Limb (tissue), 2 donors: ENCODE results near the gene MTHFD1L.
"Not testable (repeated sequence)": the region's sequence is repeated elsewhere in the genome, so short reads cannot be mapped to it uniquely, and the experiment has no call there.

ENCODE experiments used
- DNase-seq, 2 donors: peaks; one replicate each; pipeline ENCODE4 v3.0.0-alpha.2; 2016; ENCODE audit errors: extremely low spot score in 2 of 2

Gene MTHFD1L

DNA sequence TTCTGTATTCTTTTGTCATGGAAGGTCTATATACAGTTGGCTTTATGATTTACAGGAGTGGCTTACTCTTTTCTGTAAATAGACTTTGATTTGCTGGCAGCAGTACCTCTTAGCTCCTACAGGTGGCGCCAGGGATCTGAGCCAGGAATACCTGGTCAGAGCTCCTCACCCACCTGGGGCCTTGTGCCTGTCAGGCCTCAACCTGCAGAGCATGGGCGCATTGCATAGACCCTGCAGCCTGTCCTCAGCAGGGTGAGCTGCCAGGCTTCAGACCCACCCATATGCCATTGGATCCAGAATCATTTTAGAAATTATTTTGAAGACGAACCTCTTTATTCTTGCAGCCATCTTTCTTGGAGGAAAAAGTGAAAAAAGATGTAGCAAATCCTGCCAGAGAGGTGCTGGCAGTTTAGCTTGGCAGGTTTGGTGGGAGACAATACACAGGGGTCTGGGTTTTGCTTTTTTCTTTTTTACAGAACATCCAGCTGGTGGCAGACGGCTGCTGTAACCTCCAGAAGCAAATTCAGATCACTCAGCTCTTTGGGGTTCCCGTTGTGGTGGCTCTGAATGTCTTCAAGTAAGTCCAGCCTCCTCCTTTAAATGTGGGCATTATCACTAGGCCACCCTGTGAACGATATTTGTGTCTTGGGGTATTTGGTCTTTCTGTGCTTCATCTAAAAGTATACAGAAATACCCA lies 149.1 kb downstream of the MTHFD1L start:
- peak in 1 of 2 donors; percentile 76 for DNase-seq

DNA sequence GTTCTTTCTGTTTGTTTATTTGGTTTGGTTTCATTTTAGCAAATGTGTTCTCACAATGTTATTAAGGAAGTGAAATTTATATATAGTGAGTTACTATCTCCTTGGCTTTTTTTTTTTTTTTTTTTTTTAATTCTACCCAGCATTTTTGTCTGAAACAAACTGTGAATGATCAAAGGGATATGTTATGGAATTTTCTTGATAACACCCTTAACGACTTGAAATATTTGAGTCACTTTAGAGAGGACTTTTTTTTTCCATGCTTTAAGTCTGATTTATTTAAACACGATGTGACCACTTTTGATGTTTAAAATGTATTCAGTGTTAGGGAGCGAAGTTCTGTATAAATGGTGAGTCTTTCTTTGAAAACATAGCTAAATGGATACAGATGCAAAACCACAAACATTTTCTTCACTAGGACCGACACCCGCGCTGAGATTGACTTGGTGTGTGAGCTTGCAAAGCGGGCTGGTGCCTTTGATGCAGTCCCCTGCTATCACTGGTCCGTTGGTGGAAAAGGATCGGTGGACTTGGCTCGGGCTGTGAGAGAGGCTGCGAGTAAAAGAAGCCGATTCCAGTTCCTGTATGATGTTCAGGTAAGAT lies 149.7 kb downstream of the MTHFD1L start:
- DNase-seq: no peak

DNA sequence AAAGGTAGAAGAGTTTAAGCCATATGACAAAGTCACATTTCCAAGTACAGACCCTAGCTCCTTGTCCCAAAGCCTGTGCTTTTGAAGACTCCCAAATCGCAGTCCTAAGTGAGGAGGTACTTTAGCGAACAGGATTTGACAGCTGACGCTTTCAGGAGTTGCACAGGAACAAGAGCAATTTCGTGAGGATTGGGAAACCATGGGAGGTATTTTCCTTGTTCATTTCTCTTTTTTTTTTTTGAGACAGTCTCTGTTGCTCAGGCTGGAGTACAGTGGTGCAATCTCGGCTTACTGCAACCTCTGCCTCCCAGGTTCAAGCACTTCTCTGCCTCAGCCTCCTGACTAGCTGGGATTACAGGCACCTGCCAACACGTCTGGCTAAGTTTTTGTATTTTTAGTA lies 150.6 kb downstream of the MTHFD1L start:
- DNase-seq: no peak

DNA sequence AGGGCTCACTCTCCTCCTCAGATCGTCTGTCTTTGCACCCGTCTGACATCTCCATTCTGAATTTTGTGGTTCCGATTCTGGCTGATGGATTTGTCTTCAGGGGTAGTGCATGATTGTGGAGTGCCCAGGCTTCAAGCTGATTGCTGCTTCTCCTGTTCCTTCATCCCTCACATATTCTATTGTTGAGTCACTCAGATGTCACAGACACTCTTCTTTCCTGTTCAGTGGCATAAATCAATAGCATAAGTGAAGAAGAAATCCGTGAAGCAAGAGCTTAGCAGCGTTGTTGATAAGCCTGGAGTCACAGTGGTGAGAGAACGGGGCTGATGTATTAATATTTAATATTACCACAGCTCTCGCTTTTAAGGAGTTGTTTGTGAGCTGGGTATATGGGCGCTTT lies 152.5 kb downstream of the MTHFD1L start:
- DNase-seq: no peak

DNA sequence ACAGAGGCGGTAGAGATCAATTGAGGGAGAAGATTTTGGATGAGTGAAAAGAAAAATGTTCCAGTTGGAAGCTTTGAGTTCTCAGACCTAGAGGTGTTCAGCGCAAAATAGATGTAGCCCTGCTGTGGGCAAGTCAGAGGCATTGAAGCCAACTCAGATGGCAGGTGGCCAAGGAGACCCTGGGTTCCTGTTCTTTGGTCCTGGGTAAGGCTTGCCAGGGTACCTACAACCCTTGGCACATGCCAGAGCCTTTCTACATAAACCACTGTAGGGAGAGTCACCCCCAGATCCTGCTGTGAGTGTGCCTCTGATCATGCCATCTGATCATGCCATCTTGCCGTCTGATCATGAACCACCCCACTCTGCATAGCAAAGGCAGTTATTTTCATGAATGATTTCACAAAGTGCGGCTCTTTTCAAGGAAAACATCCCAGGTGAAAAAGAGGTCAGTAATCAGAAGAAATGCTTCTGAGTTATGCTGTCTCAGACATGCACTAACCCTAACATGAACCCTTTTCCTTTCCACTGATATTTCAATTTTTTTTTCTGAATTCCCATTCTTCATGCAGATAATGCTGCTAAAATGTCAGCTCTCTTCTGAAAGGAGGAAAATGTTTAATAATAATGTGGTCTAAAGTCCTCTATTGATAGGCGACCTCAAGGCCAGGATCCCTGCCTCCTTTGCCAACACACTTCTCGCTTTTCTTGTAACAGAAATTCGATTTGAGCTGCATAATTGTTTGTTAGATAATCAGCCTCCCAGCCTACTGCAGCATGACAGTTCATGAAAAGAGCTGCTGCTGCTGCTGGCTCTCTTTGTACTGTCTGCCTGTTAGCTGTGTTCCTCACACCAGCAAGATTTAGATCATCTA lies 153.6 kb downstream of the MTHFD1L start:
- DNase-seq: no peak

DNA sequence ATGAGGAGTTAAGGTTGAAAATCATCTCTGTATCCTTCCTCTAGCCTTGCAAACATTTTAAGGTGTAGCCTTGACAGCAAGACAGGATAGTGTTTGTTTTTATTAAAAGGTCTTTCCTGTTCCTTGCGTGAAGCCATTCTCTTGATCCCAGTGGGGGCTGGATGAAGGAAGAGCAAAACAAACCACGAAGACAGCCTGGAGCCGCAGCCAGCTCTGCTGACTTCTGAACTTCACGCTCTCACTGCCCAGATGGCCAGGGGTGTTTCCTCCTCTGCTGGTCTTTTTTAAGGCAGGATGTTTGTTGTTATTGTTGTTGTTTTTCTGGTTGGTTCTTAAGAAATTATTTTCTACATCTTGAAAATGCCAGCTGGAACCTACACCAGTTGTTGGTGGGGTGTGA lies 156.4 kb downstream of the MTHFD1L start:
- no peak for DNase-seq

DNA sequence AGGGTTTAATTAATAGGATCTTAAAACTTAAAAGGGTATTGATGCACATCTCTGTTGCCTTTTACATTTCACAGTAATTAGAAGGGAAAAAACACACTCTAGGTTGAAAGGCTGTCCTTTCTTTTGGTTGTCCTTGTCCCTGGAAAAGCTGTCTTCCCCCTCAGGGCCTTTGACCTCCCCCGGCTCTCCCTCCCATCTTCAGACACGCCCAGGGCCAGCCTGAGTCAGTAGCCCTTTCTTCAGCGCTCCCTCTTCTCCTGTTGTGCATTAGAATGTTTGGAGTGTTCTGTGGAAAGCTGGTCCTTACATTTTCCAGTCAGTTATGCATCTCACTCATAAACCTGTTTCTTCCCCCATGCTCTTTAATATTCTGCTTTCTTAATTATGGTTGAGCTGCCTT lies 157.0 kb downstream of the MTHFD1L start:
- DNase-seq: no peak

DNA sequence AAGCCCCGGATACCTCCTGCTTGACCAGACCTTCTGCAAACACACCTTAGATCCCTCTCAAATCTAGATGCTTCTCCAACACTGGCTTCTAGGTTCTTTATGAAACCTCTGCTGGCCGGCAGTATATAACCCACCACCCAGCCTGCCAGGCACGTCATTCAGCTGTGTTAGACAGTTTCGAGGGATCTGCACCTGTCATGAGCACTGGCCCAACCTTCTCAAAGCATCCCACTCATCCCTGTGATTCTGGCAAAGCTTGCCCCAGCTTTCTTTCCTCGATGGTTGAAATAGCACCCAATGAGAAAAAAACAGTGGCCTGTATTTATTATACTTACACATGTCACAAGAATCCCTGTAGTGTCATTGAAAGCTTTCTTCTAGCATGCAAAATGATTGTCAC lies 157.8 kb downstream of the MTHFD1L start:
- DNase-seq: no peak

DNA sequence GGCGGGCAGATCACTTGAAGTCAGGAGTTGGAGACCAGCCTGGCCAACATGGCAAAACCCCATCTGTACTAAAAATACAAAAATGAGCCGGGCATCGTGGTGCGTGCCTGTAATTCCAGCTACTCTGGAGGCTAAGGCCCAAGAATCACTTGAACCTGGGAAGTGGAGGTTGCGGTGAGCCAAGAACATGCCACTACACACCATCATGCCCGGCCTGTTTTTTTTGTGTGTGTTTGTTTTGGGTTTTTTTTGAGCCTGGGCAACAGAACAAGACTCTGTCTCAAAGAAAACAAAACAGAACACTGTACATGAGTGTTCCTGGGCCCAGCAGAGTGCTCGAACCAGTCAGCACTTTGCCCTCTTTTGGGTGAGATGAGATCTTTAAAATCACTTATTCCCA lies 159.1 kb downstream of the MTHFD1L start:
- DNase-seq: no peak

DNA sequence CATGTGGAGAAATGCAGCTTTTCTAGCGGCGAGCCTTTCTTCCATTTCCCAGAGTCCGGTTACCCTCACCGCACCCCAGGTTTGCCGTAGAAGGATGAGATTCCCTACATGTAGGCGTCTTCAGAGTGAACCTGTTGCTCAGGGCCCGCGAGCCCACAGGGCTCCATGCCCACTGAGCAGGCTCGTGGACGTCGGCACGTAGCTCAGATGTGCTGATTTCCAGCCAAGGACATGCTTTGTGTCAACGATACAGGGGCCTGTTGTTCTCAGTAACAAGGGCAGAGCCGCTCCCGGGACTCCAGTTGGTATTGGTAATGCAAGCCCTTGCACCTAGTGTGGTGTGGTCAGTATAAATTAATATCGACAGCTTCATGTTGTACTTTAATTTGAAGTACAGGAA lies 159.6 kb downstream of the MTHFD1L start:
- DNase-seq: no peak

DNA sequence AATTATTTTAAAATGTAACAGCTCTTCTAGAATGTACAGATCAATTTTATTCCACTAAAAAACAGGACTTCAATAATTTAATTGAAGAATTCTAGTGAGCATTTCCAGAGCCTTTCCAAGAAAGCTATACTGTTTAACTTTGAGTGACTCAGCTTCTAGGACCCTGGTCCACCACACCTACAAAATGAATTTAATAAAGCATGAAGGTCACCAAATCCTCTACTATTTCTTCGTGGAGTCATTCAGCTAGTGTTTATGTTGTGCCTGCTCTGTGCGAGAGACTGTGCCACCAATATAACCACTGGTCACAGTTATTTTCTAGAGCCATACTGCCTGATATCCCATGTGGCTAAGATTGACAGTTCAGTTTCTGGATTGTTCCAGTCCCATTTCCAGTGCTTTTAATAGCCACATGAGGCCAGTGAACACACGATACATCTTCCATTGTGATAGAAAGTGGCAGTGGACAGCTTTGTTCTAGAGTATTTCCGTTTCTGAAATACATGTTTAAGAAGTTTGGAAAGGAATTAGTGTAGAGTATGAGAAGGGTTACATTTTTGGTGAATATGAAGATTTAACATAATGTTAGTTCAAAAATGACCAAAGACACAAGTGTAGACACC lies 160.7 kb downstream of the MTHFD1L start:
- no peak for DNase-seq

DNA sequence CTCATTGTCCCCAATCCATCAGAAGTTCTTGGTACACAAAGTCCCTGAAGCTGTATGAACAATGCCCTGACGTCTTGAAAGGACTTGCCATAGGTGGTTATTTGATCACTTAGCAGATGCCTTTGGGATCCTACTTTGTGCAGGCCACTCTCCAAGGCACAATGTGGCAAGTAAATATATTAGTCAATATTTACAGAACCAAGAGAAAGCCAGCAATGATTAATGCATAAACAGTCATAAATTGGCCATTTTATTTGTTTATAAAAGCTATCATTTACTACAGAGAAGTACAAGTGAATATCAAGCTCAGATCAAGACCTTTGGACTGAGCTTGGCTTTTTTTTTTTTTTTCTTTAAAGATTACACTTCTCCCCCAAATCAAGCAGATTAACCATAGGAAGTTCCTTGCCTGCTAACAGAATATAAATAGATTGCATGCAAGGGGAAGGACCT lies 161.8 kb downstream of the MTHFD1L start:
- no peak for DNase-seq

DNA sequence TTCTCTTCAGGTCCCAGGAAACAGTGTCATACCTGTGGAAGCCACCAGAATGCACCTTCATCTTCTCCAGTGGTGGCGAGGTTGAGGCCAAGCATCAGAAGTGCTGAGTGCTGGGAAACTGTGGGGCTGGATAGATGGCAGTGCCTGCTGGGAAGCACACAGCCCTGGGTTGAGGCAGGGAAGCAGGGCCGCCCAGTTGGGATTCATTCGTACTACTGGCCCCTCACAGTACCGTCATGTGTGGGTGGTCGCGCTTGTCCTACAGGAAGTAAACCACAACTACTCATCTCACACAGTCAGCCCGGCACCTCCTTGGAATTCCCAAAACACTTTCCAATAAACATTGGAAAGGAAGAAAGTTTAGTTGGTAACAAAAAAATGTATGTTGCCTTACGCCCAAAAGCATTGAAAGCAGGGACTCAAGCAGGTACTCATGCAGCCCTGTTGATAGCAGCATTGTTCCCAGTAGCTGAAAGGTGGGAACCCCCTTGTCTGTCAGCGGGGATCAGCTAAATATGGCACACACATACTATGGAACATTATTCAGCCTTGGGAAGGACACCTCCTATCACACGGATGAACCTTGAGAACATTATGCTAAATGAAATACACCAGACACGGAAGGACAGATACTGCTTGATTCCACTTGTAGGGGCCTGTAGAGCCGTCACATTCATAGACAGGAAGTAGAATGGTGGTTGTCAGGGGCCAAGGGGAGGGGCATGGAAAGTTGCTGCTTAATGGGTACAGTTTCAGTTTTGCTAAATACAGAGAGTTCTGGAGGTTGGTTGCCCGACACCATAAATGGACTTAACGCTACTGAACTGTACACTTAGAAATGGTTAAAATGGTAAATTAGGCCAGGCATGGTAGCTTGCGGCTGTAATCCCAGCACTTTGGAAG lies 162.7 kb downstream of the MTHFD1L start:
- no peak for DNase-seq

DNA sequence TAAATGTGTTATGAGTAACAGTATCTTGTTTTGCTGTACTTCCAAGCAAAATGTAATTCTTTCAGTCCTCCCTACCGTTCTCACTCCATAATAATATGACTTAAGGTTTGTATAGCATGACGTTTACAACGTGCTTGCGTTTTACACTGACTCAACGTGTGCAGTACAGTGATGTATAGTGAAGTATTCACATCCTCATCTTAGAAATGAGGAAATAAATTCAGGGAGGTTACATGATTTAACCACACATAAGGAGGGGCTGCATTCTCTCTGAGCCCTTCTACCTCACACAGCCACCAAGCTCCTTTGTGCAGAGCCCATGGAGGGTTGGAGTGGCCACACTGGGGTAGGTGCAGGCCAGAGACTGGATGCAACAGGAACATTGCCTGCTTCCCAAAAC lies 164.5 kb downstream of the MTHFD1L start:
- no peak for DNase-seq

DNA sequence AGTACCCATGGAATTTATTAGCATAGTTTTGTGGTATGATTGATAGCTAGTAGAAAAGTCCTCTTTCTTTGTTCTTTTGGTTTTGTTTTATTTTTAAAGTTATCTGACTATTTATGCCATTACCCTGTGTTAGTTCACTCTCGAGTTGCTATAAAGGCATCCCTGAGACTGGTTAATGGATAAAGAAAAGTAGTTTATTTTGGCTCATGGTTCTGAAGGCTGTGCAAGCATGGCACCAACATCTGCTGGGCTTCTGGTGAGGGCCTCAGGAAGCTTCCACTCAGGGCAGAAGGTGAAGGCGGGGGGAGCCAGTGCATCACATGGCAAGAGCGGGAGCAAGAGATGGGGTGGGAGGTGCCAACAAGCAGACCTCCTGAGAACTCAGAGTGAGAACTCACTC lies 166.5 kb downstream of the MTHFD1L start:
- no peak for DNase-seq

DNA sequence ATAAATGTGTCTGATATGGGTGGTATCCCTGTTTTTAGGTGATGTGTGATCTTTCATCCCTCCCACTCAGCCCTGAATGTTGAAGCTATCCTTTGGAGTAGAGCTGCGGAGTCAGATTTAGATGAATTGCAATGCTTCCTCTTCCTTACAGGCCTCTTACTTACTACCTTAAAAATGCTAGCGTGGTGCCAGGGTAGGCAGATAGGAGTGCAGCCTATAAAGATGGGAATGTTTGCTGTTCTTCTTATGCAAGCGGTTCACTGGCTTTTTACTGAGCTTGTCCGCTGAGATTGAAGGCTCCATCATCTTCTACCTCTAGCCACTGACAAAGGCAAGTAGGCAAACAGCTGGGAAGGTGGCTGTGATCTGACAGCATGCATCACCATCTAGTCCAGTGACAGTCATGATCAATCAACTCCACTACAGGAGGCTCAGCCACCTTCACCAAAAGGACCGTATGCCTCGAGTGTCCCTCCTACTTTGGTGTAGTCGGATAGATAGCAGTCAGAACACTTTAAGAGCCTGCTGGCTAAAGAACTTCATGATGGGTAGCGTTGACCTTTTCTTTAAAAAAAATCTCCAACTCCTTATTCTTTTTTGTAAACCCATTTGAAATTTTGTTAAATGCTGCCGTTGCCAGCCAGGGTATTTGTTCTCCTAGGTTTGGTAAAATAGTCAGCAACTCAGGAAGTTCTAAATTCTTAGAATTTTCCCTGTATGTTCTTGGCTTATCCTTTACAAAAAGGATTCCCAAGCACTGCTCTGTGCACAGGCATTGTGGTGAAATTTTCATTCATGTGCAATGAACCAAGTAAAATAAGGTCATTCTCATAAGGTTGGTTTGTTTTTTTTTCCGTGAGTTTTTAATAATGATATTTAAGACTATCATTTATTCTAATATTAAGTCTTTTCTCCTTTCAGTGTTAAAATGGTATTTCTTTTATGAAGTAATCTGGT lies 169.6 kb downstream of the MTHFD1L start:
- DNase-seq: no peak

DNA sequence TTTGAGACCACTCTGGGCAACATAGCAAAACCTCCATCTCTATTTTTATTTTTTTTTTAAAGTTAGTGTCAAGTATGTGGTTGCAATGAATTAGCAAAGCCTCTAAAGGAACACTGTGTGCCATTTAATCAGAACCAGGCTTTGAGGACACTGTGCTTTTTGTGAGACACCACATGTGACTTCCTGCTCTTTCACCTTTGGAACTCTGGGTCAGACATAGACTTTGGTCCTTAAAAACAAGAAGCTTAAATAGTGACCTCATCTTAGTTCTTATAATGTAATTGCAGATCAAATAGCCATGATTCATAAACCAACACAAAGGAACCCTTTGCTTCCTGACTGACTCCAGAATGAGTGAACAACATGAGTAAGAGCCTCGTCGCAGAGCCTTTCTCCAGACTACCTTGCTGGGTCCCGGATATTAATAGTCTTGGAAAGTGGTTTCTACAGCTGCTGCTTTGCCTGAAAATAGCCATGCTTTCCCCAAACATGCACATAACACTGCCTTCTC lies 170.8 kb downstream of the MTHFD1L start:
- not testable (repeated sequence) for DNase-seq

DNA sequence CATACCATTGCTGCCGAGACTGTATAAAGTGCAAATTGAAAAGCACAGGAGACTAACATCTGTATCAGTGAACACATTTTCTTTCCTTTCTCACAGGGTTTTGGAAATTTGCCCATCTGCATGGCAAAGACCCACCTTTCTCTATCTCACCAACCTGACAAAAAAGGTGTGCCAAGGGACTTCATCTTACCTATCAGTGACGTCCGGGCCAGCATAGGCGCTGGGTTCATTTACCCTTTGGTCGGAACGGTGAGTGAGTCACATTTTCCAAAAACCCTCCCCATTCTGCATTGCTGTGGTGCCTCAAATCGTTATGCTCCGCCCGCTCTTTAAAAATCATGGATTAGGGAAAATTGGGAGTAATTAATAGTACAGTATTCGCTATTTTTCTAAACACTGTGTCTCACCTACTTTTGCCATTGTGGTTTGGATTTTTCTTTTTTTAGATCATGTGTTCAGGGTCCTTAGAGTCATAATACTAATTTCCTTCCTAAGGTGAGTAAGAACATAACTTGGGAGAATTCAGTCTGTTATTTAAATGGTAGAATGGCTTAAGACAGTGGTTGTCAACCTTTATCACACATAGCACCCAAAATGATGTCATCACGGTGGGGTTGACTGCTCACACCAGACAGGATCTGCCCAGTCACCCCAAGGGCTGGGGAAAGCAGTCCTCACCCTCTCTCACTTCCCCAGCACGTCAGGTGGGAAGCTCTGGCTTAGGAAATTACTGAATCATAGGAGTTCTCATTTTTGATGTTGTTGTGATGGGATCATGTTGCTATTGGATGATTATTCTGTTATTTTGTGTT lies 171.6 kb downstream of the MTHFD1L start:
- DNase-seq: no peak

DNA sequence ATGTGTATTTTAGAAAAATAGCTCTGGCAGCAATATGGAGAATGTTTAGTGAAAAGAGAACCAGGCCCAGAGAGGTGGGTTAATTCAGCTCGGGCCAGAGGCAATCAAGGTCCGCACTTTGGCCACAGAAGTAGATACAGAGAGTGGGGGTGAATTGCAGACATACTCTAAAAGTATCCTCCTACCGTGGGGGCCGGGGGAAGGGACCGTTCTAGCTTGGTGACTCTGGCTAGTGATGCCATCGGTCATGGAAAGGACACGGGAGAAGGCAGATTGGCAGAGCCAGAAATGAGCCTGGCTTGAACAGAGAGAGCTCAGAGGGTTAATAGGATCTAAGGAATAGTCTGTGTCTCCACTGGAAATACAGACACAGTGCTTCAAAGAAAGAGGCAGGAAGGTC lies 173.1 kb downstream of the MTHFD1L start:
- no peak for DNase-seq
